D721Med (cell line): ENCODE measurements around the gene ARHGEF38.

Source experiments
- DNase-seq: peaks from one replicate; pipeline ENCODE4 v3.0.0; 2011; ENCODE audit warnings: low spot score; ENCODE audit not compliant: insufficient read length
- FAIRE-seq: peaks from 2 replicates; lab custom pipeline; 2011; peaks lifted over from hg19 to GRCh38; lab: Jason Lieb, UNC
- TF ChIP-seq, protein P1 (sequence below): IDR thresholded peaks from 2 replicates; pipeline ENCODE4 v1.5.1; 2012; ENCODE audit warnings: mild to moderate bottlenecking, control low read depth; ENCODE audit not compliant: insufficient read depth; ENCODE audit errors: missing control alignments

The ARHGEF38 gene

DNA sequence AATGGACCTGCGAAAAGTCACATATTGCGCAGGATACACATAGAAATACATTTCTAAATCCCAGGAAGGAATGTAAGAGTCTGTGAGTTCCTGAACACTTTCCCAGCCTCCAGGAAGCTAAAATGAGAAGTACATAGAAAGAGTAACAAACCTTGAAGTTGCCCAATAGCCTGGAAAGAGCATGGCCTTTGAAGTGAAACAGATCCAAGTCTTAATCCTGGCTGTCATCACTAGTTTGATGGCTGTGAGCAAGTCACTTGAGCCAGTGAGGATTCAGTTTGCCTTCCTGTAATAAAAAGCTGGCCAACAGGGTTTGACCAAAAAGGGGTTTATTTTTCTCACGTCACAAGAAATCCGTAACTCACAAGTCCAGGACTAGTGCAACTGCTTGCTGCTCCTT, 69.8 kb downstream of the ARHGEF38 start:
- TF ChIP-seq, protein P1, sequence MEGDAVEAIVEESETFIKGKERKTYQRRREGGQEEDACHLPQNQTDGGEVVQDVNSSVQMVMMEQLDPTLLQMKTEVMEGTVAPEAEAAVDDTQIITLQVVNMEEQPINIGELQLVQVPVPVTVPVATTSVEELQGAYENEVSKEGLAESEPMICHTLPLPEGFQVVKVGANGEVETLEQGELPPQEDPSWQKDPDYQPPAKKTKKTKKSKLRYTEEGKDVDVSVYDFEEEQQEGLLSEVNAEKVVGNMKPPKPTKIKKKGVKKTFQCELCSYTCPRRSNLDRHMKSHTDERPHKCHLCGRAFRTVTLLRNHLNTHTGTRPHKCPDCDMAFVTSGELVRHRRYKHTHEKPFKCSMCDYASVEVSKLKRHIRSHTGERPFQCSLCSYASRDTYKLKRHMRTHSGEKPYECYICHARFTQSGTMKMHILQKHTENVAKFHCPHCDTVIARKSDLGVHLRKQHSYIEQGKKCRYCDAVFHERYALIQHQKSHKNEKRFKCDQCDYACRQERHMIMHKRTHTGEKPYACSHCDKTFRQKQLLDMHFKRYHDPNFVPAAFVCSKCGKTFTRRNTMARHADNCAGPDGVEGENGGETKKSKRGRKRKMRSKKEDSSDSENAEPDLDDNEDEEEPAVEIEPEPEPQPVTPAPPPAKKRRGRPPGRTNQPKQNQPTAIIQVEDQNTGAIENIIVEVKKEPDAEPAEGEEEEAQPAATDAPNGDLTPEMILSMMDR, result no peak
- FAIRE-seq (no peak), DNase-seq (no peak)

DNA sequence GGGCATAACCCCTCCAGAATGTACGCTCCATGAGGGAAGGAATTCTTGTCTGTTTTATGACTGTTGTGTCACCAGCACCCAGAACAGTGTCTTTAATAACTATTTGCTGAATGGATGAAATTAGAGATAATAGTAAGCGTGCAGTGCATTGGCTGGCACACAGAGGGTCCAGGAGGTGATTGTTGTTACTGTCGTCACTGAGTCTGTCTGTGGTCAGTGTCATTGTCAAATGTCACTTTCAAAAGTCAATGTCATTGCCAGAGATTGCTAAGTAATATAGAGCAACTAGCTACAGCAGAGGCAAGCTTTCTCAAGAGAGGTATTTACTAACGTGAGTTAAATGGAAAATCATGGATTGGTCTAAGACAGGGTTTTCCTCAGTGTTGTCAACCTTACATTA, 70.7 kb downstream of the ARHGEF38 start:
- no peak for FAIRE-seq
- no peak for DNase-seq
- TF ChIP-seq, protein P1, result no peak

DNA sequence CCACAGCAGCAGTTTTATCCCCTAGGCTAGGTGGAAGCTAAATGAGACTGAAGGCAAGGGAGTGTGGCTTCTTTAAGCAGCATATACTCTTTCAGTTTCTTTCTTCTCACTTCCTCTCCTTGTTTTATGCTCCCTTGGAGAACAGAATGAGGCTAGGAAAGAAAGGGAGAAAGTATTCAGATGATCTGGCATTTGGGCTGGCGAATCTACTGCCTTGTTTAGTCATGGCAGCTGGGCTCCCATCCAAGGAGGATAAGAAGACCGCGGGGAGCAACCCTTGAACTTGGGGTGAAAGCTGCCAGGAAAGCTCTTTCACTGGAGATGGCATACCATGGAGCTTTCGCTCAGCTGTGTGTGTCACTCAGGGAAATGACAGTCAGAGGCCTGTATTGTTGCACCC, 72.1 kb downstream of the ARHGEF38 start:
- TF ChIP-seq, protein P1, result no peak
- no peak for FAIRE-seq
- no peak for DNase-seq

DNA sequence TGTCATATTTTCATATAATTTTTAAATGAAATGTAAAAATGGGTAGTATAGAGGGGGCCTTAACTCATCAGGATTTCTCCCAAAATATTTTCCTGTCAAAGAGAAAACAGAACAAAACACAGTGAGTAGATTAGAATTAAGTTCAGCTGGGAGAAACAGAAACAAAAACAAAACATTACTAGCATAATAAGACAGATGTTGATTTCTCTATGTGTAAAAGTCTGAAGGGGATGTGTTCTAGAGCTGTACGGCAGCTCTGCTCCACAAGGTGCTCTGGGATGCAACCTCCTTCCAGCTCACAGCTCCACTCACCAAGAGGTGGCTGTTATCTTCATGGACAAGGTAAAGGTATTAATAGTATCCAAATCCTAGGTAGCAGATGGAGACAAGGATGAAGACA, 72.8 kb downstream of the ARHGEF38 start:
- no peak for DNase-seq
- no peak for FAIRE-seq
- TF ChIP-seq, protein P1, result no peak

DNA sequence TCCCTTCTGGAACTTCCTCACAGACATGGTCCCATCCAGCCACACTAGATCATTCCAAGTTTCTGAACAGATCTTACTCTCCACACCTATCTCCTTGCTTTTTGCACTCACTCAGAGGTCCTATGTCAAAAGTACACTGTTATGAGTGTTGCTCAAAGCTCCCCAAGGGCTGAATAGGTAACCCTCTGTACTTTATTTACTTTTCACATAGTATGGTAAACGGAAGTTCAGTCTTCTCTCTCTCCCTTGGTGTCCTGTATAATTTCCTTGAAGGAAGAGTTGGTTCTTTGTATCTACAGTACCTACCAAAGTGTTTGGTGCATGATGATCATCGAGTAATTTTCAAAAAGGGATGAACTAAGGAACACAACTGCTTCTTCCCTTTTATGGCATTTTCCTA, 74.4 kb downstream of the ARHGEF38 start:
- FAIRE-seq (no peak), DNase-seq (no peak)
- TF ChIP-seq, protein P1, result no peak

DNA sequence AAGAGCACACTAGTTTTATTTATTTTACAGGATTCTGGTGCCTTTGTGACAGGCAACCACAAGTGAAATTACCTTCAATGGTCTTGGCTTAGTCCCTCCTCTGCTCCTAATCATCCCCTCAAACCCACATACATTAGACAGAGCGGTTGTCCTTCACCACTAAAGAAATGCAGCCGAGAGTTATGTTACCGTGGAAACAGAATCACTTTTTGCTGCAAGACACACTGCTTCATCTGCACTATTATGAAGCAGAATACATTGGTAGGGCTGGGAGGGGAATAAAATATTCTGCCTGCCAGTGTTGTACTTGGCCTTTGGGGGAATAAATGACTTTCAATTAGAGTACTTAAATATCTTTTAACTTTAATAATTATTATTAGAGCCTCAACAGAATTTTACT, 75.2 kb downstream of the ARHGEF38 start:
- no peak for DNase-seq
- TF ChIP-seq, protein P1, result no peak
- FAIRE-seq, result no peak

DNA sequence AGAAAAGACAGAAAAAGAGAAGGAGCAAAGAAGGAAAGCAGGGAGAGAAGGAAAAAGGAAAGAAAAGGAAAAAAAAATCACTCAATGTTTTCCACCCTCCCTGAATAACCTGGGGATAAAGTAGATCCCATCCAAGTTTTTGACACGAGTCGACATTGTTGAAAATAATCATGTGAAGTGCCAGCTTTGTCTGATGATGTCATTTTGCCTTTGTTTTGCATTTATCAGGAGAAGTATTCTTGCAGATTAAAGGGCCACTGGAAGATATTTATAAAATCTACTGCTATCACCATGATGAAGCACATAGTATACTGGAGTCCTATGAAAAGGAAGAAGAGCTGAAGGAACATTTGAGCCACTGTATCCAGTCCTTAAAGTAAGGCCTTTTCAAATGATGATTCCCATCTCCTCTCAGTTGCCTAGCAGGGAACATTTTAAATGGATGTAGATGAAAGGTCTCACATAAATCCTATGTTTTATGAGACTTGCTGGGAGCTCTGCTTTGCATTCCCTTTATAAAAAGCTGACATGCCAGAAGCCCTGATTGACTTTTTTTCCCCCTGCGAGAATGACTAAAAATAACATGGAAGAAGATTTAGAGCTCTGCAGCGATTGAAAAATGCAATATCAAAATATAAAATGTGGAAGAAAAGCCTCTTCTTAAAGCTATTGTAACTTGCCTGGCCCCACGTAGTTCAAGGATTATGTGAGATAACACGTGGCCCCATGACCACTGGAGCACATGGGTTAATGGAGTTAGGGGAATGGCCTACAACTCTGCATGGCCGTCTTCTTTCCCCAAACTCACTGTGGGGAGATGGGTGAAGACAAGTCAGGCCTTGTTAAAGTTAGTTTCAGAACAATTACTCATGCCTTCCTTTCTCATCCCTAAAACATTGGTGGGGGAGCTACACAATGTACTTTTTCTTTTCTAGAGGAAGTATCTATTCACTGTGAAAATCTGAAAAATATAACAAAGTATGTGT, 78.5 kb downstream of the ARHGEF38 start:
- TF ChIP-seq, protein P1, result no peak
- DNase-seq (no peak), FAIRE-seq (no peak)
